ENCODE measurements around the gene CACFD1.

GRCh38 chr9:133494636-133495326 is 35.0 kb downstream of the CACFD1 start:
- TF ChIP-seq CTCF (IDR thresholded peaks at IDR 0.05) (no peak), POLR2A (IDR thresholded peaks at IDR 0.05) (no peak)

Measured in body of pancreas (tissue), 4 donors.